Stomach (tissue), 4 donors: ENCODE results near the gene GALM.

ENCODE experiments used
- EP300 ChIP-seq: sonication (generic); formaldehyde crosslinking; IDR thresholded peaks from one replicate; pipeline ENCODE4 v1.6.1; 2017; ENCODE audit warnings: antibody characterized with exemption
- POLR2A ChIP-seq, 4 donors: fragments of 450-650 bp; IDR thresholded peaks; one replicate each; pipeline ENCODE4 v1.6.1; 2016; ENCODE audit warnings: antibody characterized with exemption in 4 of 4, control low read depth in 2 of 4, mild to moderate bottlenecking in 1 of 4, moderate library complexity in 1 of 4
- TF ChIP-seq, protein P1 (sequence below), 7 experiments: fragments of 450-650 bp in 4 of 7; fragments of 200-600 bp in 3 of 7; sonication (generic) in 3 of 7; IDR thresholded peaks; one replicate each; pipeline ENCODE4 v1.5.1; 2016 to 2019; ENCODE audit warnings: antibody characterized with exemption in 7 of 7, control low read depth in 2 of 7, mild to moderate bottlenecking in 1 of 7

DNA sequence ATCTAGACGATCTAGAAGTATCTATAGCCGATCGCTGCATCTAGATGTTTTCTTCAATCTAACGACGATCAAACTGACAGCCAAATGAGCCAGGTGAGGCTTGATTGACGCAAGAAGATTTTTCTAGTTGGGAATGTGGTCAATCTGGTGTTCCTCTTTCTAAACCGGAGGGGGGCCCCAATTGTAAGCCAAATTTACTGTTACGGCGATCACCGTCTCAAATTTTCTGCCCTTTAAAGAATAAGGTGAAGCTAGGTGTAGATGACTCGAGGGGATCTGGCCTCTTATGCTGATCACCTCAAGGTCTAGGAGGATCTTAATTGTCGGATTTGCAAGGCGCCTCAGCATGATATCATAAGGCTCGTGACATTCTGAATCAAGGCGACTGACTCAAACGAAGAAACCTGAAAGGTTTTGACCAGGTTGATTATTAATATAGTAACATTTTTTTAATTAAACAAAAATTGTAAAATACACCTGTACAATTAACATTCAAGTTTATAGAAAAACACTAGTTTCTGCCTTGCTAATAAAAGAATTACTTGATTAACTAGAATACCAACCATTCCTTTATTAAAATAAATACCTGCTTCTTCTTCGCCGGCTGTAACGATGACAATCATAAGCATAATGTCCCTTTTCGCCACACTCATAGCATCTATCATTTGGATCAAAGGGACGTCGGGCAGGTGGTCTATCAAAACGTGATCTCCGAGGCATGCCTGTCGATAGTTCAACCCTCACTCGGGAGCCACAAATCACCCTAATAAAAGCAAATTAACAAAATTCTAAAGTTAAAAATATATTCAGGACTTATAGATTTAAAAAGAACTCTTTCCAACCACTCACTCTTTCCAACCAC, 83.3 kb downstream of the GALM start:
- TF ChIP-seq, protein P1, sequence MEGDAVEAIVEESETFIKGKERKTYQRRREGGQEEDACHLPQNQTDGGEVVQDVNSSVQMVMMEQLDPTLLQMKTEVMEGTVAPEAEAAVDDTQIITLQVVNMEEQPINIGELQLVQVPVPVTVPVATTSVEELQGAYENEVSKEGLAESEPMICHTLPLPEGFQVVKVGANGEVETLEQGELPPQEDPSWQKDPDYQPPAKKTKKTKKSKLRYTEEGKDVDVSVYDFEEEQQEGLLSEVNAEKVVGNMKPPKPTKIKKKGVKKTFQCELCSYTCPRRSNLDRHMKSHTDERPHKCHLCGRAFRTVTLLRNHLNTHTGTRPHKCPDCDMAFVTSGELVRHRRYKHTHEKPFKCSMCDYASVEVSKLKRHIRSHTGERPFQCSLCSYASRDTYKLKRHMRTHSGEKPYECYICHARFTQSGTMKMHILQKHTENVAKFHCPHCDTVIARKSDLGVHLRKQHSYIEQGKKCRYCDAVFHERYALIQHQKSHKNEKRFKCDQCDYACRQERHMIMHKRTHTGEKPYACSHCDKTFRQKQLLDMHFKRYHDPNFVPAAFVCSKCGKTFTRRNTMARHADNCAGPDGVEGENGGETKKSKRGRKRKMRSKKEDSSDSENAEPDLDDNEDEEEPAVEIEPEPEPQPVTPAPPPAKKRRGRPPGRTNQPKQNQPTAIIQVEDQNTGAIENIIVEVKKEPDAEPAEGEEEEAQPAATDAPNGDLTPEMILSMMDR (IDR thresholded peaks at IDR 0.05) = no peak
- TF ChIP-seq EP300 = no peak
- TF ChIP-seq POLR2A (IDR thresholded peaks at IDR 0.05) = no peak
